K562 (cell line): ENCODE results near the gene USP17L13. TPM values are rescaled to one million over a fixed set of nuclear protein-coding genes. Genes with fewer than 3 reads are reported as not detected.
"Not testable (repeated sequence)": the region's sequence is repeated elsewhere in the genome, so short reads cannot be mapped to it uniquely, and the experiment has no call there.

Experiments
- ATAC-seq: fragments of 200-7000 bp; cut with Tn5 transposase; 3 replicates; pipeline ENCODE4 v1.9.1; 2020; ENCODE audit warnings: moderate library complexity
- BruUV-seq: library from RNA; stranded (reverse); fragments of 400-500 nt; replicated peaks from 2 replicates; lab custom pipeline; 2021; lab: Mats Ljungman, UMichigan
- CTCF ChIA-PET: fragments of 300-600 bp; formaldehyde crosslinking; extraction: SDS; loops from one replicate; lab custom pipeline; 2021; ENCODE audit warnings: low intra/inter-chr PET ratio; lab: Yijun Ruan, JAX
- POLR2A ChIA-PET: fragments of 300-600, 350-650 bp; sonication (Branson Sonifier 250); formaldehyde crosslinking; extraction: SDS; loops from one replicate; lab custom pipeline; 2021; ENCODE audit warnings: antibody characterized with exemption, inconsistent platforms; lab: Yijun Ruan, JAX
- DNase-seq, 4 experiments: peaks; one replicate each; pipeline versions ENCODE4 v3.0.0 to v3.0.0-alpha.2; 2011 to 2018; ENCODE audit warnings: low spot score in 3 of 4, mixed read lengths in 3 of 4; ENCODE audit errors: extremely low read depth in 1 of 4
- FAIRE-seq: peaks from 2 replicates; lab custom pipeline; 2011; peaks lifted over from hg19 to GRCh38; lab: Jason Lieb, UNC
- H2AFZ ChIP-seq: 2 replicates; pipeline ENCODE4 v1.6.0; 2011; ENCODE audit warnings: low read depth, low read length, control low read depth, inconsistent platforms
- H3K27ac ChIP-seq: fragments of 200-600 bp; 3 replicates; pipeline ENCODE4 v1.8.0; 2011; ENCODE audit warnings: low read depth, mild to moderate bottlenecking, control low read depth, inconsistent platforms, low read length, moderate library complexity, mixed read lengths; ENCODE audit errors: extremely low read depth
- H3K27me3 ChIP-seq, 2 experiments: fragments of 300-600 bp in 1 of 2; 2 replicates in 1 of 2; 3 replicates in 1 of 2; pipeline versions ENCODE4 v1.6.0 to v1.8.0; 2011; ENCODE audit warnings: inconsistent platforms in 2 of 2, low read length in 2 of 2, mild to moderate bottlenecking in 1 of 2, mixed read lengths in 1 of 2, moderate library complexity in 1 of 2; ENCODE audit not compliant: control insufficient read depth in 2 of 2, insufficient read depth in 2 of 2
- H3K36me3 ChIP-seq: fragments of 300-600 bp; 3 replicates; pipeline ENCODE4 v1.8.0; 2011; ENCODE audit warnings: mild to moderate bottlenecking, low read length, inconsistent platforms; ENCODE audit not compliant: control insufficient read depth, insufficient read depth
- H3K4me1 ChIP-seq, 2 experiments: fragments of 200-600 bp in 1 of 2; replicated peaks in 1 of 2; 2 replicates in 1 of 2; 3 replicates in 1 of 2; pipeline versions ENCODE4 v1.5.1 to v1.8.0; 2011; ENCODE audit warnings: inconsistent platforms in 2 of 2, low read length in 2 of 2, mild to moderate bottlenecking in 1 of 2, mixed read lengths in 1 of 2, moderate library complexity in 1 of 2; ENCODE audit not compliant: control insufficient read depth in 2 of 2, insufficient read depth in 2 of 2
- H3K4me2 ChIP-seq: 2 replicates; pipeline ENCODE4 v1.6.1; 2011; ENCODE audit warnings: low read length, control low read depth, inconsistent platforms, mixed read lengths; ENCODE audit not compliant: insufficient read depth
- H3K4me3 ChIP-seq: fragments of 200-600 bp; sonication (generic), shearing (Covaris generic); 2 replicates; pipeline ENCODE4 v1.5.1; 2016; ENCODE audit warnings: control low read depth, inconsistent platforms
- H3K79me2 ChIP-seq: fragments of 200-600 bp; 3 replicates; pipeline ENCODE4 v1.8.0; 2011; ENCODE audit warnings: low read length, inconsistent platforms; ENCODE audit not compliant: control insufficient read depth, insufficient read depth
- H3K9ac ChIP-seq, 2 experiments: 2 replicates each; pipeline versions ENCODE4 v1.6.0 to v1.6.1; 2011; ENCODE audit warnings: low read depth in 2 of 2, low read length in 2 of 2, control low read depth in 1 of 2, inconsistent platforms in 1 of 2, mild to moderate bottlenecking in 1 of 2, mixed read lengths in 1 of 2; ENCODE audit not compliant: insufficient read depth in 1 of 2
- H3K9me1 ChIP-seq: one replicate; pipeline ENCODE4 v1.6.0; 2011; ENCODE audit warnings: inconsistent platforms, mild to moderate bottlenecking, low read length, moderate library complexity; ENCODE audit not compliant: control insufficient read depth, insufficient read depth
- H3K9me3 ChIP-seq: replicated peaks from 2 replicates; pipeline ENCODE4 v1.5.1; 2011; ENCODE audit warnings: low read depth, low read length, inconsistent platforms; ENCODE audit not compliant: control insufficient read depth, insufficient read depth
- H4K20me1 ChIP-seq: replicated peaks from 2 replicates; pipeline ENCODE4 v1.6.1; 2011; ENCODE audit warnings: low read length, inconsistent platforms, mixed read lengths; ENCODE audit not compliant: control insufficient read depth, insufficient read depth
- WGBS: fragments of 100-300 bp; shearing (Covaris generic); methylation state at CpG from one replicate; pipeline ENCODE4 v1.1.6; 2016; ENCODE audit warnings: low coverage, mixed read lengths; ENCODE audit not compliant: insufficient coverage; ENCODE audit errors: missing lambda C conversion rate; 5-methylcytosine and 5-hydroxymethylcytosine counted together
- in situ Hi-C: fragments of 300-500 bp; cut with MboI; formaldehyde crosslinking; loops from 4 replicates; pipeline ENCODE4 v1.15.0; 2018; ENCODE audit warnings: inconsistent platforms, mixed read lengths
- intact Hi-C: fragments of 100-400 bp; cut with micrococcal nuclease; formaldehyde crosslinking; loops from 2 replicates; pipeline ENCODE4 v1.14.2; 2022
- polyA plus RNA-seq, 8 experiments: library from polyadenylated mRNA; depleted of rRNA in 4 of 8; stranded (reverse) in 5 of 8; unstranded in 3 of 8; fragments of >200 nt; fragmentation: Nextera tagmentation in 2 of 8; fragmentation: Illumina TruSeq in 1 of 8; extraction: Ambion mirVana in 2 of 8; extraction: Trizol in 1 of 8; gene quantifications; 2 replicates each; pipeline versions ENCODE4 v1.2.1 to v1.2.3, GENCODE V29; 2011 to 2014; ENCODE audit warnings: inconsistent platforms in 1 of 8, missing spikeins in 1 of 8
- total RNA-seq, 7 experiments: library from RNA; depleted of rRNA in 6 of 7; stranded (reverse); fragments of >200 nt in 6 of 7; fragmentation: Illumina TruSeq in 2 of 7; extraction: Trizol in 2 of 7; gene quantifications; 2 replicates each; pipeline versions ENCODE4 v1.2.1 to v1.2.3, GENCODE V29; 2011 to 2021; ENCODE audit warnings: low replicate concordance in 1 of 7

Gene USP17L13
- total and polyA plus RNA-seq, 9 of the 15 experiments (the other 6 are each of a cell fraction or from before 2014, with no cell fraction given) = not detected

DNA sequence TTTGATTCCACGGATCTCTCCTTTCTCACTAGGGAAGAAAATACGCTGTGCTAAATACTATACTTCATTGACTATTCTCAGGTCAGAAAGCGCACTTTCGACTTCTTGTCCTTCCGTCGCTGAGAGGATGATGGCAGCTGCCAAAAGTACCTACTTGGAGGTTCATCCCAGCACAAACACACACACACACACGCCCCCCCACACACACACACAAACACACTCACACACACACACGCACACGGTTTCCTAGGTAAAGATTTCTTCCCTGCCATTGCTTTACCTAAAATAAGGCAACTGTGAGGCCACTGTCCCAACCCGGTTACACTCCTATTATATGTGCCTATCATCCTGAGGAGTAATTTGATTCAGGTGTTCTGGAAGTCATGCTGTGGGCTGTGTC lies 47.0 kb downstream of the USP17L13 start:
- ATAC-seq, FAIRE-seq, intact Hi-C loops, H3K79me2 ChIP-seq, H3K9me1 ChIP-seq, H3K9me3 ChIP-seq, H2AFZ ChIP-seq, CTCF ChIA-PET, H3K9ac ChIP-seq, H3K27ac ChIP-seq, H3K27me3 ChIP-seq, BruUV-seq, H3K4me1 ChIP-seq, DNase-seq, H3K4me2 ChIP-seq, POLR2A ChIA-PET, H3K4me3 ChIP-seq, H3K36me3 ChIP-seq, H4K20me1 ChIP-seq: not testable (repeated sequence)
- 0% methylated on average over 5 of the region's 10 CpGs for WGBS
- in situ Hi-C loops = loop anchor here (25.0 kb wide), 1 partner anchor 284 kb away; no protein-coding TSS in a partner anchor

Other genes starting within 250 kb of the USP17L13 start
Only the 7 nearest of the 20 such genes appear.
- gene USP17L10, start 14.2 kb upstream of the USP17L13 start, total RNA-seq (2014; rRNA removed) = not detected in 2 replicates
- not detected in 2 replicates for gene USP17L10, start 14.2 kb upstream of the USP17L13 start, total RNA-seq (2014; rRNA removed; fragmentation: Illumina TruSeq; extraction: Trizol)
- gene USP17L10, start 14.2 kb upstream of the USP17L13 start, total RNA-seq (2015; rRNA removed; fragmentation: Illumina TruSeq; extraction: Trizol) = not detected in 2 replicates
- gene USP17L10, start 14.2 kb upstream of the USP17L13 start, total RNA-seq (2021) = not detected in 2 replicates
- gene USP17L10, start 14.2 kb upstream of the USP17L13 start, polyA plus RNA-seq (2011; rRNA removed) = not detected in 2 replicates
- gene USP17L10, start 14.2 kb upstream of the USP17L13 start, polyA plus RNA-seq (2014; fragmentation: Illumina TruSeq; extraction: Trizol) = not detected in 2 replicates
- not detected for gene USP17L10, start 14.2 kb upstream of the USP17L13 start, polyA plus RNA-seq (2014; fragmentation: Nextera tagmentation; extraction: Ambion mirVana)
- gene USP17L10, start 14.2 kb upstream of the USP17L13 start, polyA plus RNA-seq (2014; rRNA removed) = not detected in 2 replicates
- not detected in 2 replicates for gene USP17L11, start 9.5 kb upstream of the USP17L13 start, total RNA-seq (2014; rRNA removed)
- not detected in 2 replicates for gene USP17L11, start 9.5 kb upstream of the USP17L13 start, total RNA-seq (2014; rRNA removed; fragmentation: Illumina TruSeq; extraction: Trizol)
- gene USP17L11, start 9.5 kb upstream of the USP17L13 start, total RNA-seq (2015; rRNA removed; fragmentation: Illumina TruSeq; extraction: Trizol) = not detected in 2 replicates
- gene USP17L11, start 9.5 kb upstream of the USP17L13 start, total RNA-seq (2021) = not detected in 2 replicates
- not detected in 2 replicates for gene USP17L11, start 9.5 kb upstream of the USP17L13 start, polyA plus RNA-seq (2011; rRNA removed)
- not detected in 2 replicates for gene USP17L11, start 9.5 kb upstream of the USP17L13 start, polyA plus RNA-seq (2014; fragmentation: Illumina TruSeq; extraction: Trizol)
- not detected for gene USP17L11, start 9.5 kb upstream of the USP17L13 start, polyA plus RNA-seq (2014; fragmentation: Nextera tagmentation; extraction: Ambion mirVana)
- not detected in 2 replicates for gene USP17L11, start 9.5 kb upstream of the USP17L13 start, polyA plus RNA-seq (2014; rRNA removed)
- gene USP17L12, start 4.7 kb upstream of the USP17L13 start, total RNA-seq (2014; rRNA removed) = not detected in 2 replicates
- not detected in 2 replicates for gene USP17L12, start 4.7 kb upstream of the USP17L13 start, total RNA-seq (2014; rRNA removed; fragmentation: Illumina TruSeq; extraction: Trizol)
- not detected in 2 replicates for gene USP17L12, start 4.7 kb upstream of the USP17L13 start, total RNA-seq (2015; rRNA removed; fragmentation: Illumina TruSeq; extraction: Trizol)
- gene USP17L12, start 4.7 kb upstream of the USP17L13 start, total RNA-seq (2021) = not detected in 2 replicates
- not detected in 2 replicates for gene USP17L12, start 4.7 kb upstream of the USP17L13 start, polyA plus RNA-seq (2011; rRNA removed)
- not detected in 2 replicates for gene USP17L12, start 4.7 kb upstream of the USP17L13 start, polyA plus RNA-seq (2014; fragmentation: Illumina TruSeq; extraction: Trizol)
- not detected for gene USP17L12, start 4.7 kb upstream of the USP17L13 start, polyA plus RNA-seq (2014; fragmentation: Nextera tagmentation; extraction: Ambion mirVana)
- not detected in 2 replicates for gene USP17L12, start 4.7 kb upstream of the USP17L13 start, polyA plus RNA-seq (2014; rRNA removed)
- not detected in 2 replicates for gene USP17L15, start 9.5 kb downstream of the USP17L13 start, total RNA-seq (2014; rRNA removed)
- gene USP17L15, start 9.5 kb downstream of the USP17L13 start, total RNA-seq (2014; rRNA removed; fragmentation: Illumina TruSeq; extraction: Trizol) = not detected in 2 replicates
- gene USP17L15, start 9.5 kb downstream of the USP17L13 start, total RNA-seq (2015; rRNA removed; fragmentation: Illumina TruSeq; extraction: Trizol) = not detected in 2 replicates
- not detected in 2 replicates for gene USP17L15, start 9.5 kb downstream of the USP17L13 start, total RNA-seq (2021)
- not detected in 2 replicates for gene USP17L15, start 9.5 kb downstream of the USP17L13 start, polyA plus RNA-seq (2011; rRNA removed)
- not detected in 2 replicates for gene USP17L15, start 9.5 kb downstream of the USP17L13 start, polyA plus RNA-seq (2014; fragmentation: Illumina TruSeq; extraction: Trizol)
- gene USP17L15, start 9.5 kb downstream of the USP17L13 start, polyA plus RNA-seq (2014; fragmentation: Nextera tagmentation; extraction: Ambion mirVana) = not detected
- gene USP17L15, start 9.5 kb downstream of the USP17L13 start, polyA plus RNA-seq (2014; rRNA removed) = not detected in 2 replicates
- not detected in 2 replicates for gene USP17L17, start 19.0 kb downstream of the USP17L13 start, total RNA-seq (2014; rRNA removed)
- not detected in 2 replicates for gene USP17L17, start 19.0 kb downstream of the USP17L13 start, total RNA-seq (2014; rRNA removed; fragmentation: Illumina TruSeq; extraction: Trizol)
- not detected in 2 replicates for gene USP17L17, start 19.0 kb downstream of the USP17L13 start, total RNA-seq (2015; rRNA removed; fragmentation: Illumina TruSeq; extraction: Trizol)
- not detected in 2 replicates for gene USP17L17, start 19.0 kb downstream of the USP17L13 start, total RNA-seq (2021)
- gene USP17L17, start 19.0 kb downstream of the USP17L13 start, polyA plus RNA-seq (2011; rRNA removed) = not detected in 2 replicates
- not detected in 2 replicates for gene USP17L17, start 19.0 kb downstream of the USP17L13 start, polyA plus RNA-seq (2014; fragmentation: Illumina TruSeq; extraction: Trizol)
- gene USP17L17, start 19.0 kb downstream of the USP17L13 start, polyA plus RNA-seq (2014; fragmentation: Nextera tagmentation; extraction: Ambion mirVana) = not detected
- not detected in 2 replicates for gene USP17L17, start 19.0 kb downstream of the USP17L13 start, polyA plus RNA-seq (2014; rRNA removed)
- not detected in 2 replicates for gene USP17L18, start 23.7 kb downstream of the USP17L13 start, total RNA-seq (2014; rRNA removed)
- not detected in 2 replicates for gene USP17L18, start 23.7 kb downstream of the USP17L13 start, total RNA-seq (2014; rRNA removed; fragmentation: Illumina TruSeq; extraction: Trizol)
- gene USP17L18, start 23.7 kb downstream of the USP17L13 start, total RNA-seq (2015; rRNA removed; fragmentation: Illumina TruSeq; extraction: Trizol) = not detected in 2 replicates
- gene USP17L18, start 23.7 kb downstream of the USP17L13 start, total RNA-seq (2021) = not detected in 2 replicates
- gene USP17L18, start 23.7 kb downstream of the USP17L13 start, polyA plus RNA-seq (2011; rRNA removed) = not detected in 2 replicates
- not detected in 2 replicates for gene USP17L18, start 23.7 kb downstream of the USP17L13 start, polyA plus RNA-seq (2014; fragmentation: Illumina TruSeq; extraction: Trizol)
- not detected for gene USP17L18, start 23.7 kb downstream of the USP17L13 start, polyA plus RNA-seq (2014; fragmentation: Nextera tagmentation; extraction: Ambion mirVana)
- gene USP17L18, start 23.7 kb downstream of the USP17L13 start, polyA plus RNA-seq (2014; rRNA removed) = not detected in 2 replicates
- not detected in 2 replicates for gene USP17L19, start 28.5 kb downstream of the USP17L13 start, total RNA-seq (2014; rRNA removed)
- not detected in 2 replicates for gene USP17L19, start 28.5 kb downstream of the USP17L13 start, total RNA-seq (2014; rRNA removed; fragmentation: Illumina TruSeq; extraction: Trizol)
- not detected in 2 replicates for gene USP17L19, start 28.5 kb downstream of the USP17L13 start, total RNA-seq (2015; rRNA removed; fragmentation: Illumina TruSeq; extraction: Trizol)
- gene USP17L19, start 28.5 kb downstream of the USP17L13 start, total RNA-seq (2021) = not detected in 2 replicates
- not detected in 2 replicates for gene USP17L19, start 28.5 kb downstream of the USP17L13 start, polyA plus RNA-seq (2011; rRNA removed)
- not detected in 2 replicates for gene USP17L19, start 28.5 kb downstream of the USP17L13 start, polyA plus RNA-seq (2014; fragmentation: Illumina TruSeq; extraction: Trizol)
- gene USP17L19, start 28.5 kb downstream of the USP17L13 start, polyA plus RNA-seq (2014; fragmentation: Nextera tagmentation; extraction: Ambion mirVana) = not detected
- gene USP17L19, start 28.5 kb downstream of the USP17L13 start, polyA plus RNA-seq (2014; rRNA removed) = not detected in 2 replicates